Fibroblast of peridontal ligament (primary cell): ENCODE results near the gene SLC13A4.
"Not testable (repeated sequence)": the region's sequence is repeated elsewhere in the genome, so short reads cannot be mapped to it uniquely, and the experiment has no call there.

Source experiments
- DNase-seq: peaks from one replicate; pipeline ENCODE4 v3.0.0-alpha.2; 2010; ENCODE audit errors: extremely low read depth

Gene SLC13A4

GRCh38 chr7:135697276-135698049 is 30.5 kb downstream of the SLC13A4 start:
- DNase-seq = no peak

DNA sequence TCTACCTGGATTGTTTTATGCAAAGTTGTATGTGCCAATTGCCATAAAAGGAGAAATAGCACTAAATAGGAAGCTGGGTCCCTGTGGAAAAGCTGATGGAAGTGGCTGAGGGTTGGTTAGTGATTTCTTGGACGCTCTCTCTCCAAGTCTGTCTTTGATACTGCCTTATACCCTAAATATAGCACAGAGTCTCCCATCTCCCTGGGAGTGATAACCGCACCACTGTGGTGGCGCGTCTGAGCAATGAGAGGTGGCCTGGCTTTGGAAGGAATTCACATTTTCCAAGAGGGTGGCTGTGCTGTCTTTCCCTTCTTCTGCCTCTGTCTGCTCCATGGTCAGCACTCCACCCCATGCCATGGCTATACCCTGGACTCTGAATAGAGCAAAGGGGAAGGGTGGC is 34.4 kb downstream of the SLC13A4 start:
- DNase-seq = no peak

- not testable (repeated sequence) for DNase-seq
Observed at GRCh38 chr7:135692606-135693005, 35.4 kb downstream of the SLC13A4 start.

DNA sequence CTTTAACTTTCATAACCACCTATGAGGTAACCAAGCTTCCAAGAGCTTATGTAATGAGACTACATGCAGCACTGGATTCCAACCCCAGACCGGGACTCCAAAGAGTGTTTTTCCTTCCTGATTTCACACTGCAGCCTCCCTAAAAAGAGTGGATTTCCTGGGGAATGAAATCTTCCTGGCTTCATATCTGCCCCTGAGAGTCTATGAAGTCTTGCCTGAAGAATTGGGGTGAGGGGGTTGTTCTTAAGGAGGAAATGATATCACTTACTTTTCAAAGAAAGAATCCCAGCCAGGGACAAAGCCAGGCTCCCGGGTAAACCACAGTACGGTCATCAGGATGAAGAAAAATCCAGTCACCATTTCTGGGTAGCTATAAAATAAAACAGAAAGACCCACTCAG is 35.9 kb downstream of the SLC13A4 start:
- DNase-seq = no peak

- DNase-seq = peak; percentile 53
Observed at GRCh38 chr7:135690566-135690965, 37.4 kb downstream of the SLC13A4 start.

GRCh38 chr7:135687466-135687865 is 40.5 kb downstream of the SLC13A4 start:
- no peak for DNase-seq

DNA sequence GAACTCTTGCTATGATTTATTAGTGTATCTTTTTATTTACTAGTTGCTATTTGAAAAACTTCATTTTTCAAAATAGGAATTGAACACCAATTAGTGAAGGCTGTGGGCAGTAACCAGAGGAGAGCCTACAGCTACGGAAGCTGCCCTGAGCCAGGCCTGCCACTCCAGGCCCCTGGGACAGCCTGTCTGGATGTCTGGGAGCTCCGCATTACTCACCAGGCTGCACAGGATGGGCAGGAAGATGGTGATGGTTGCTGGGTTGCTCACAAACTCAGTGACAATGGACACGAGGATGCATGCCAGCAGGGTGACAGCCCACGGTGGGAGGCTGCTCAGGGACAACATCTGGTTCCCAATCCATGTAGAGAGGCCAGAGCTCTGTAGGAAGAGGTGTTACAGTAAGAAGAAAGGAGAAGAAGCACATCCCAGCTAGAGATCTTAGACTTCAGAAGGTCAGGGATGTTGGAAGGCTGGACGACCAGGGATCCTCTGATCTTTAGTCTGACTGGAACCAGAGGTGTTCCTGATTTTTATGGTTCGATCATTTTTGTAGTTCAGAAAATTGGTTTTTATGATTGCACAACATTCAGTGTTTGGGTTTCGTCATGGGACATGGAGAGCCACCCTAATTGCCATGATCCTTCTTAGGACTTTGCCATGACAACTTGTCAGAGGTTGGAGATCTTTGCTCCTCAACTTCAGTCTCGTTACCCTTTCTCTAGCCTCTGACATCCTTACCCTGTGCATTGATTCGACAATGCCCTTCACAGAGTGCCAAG is 42.5 kb downstream of the SLC13A4 start:
- no peak for DNase-seq

- no peak for DNase-seq
Observed at GRCh38 chr7:135684699-135685098, 43.3 kb downstream of the SLC13A4 start.

DNA sequence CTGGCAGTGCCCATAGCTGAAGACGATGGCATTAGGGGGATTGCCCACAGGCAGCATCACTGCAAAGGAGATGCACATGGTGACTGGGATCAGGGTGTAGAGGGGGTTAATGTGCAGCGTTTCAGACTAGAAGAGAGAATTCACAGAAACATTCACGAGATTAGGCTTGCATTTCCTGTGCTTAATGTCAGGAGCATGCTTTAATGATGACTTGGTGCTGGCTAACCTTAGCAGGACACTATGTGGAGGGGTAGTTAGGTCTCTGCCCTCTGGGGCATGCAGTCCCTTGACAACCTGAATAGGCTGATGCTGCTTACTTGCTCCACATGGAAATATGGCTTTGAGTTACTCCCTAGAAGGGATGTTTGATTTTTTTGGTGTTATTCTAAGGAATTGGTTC is 43.9 kb downstream of the SLC13A4 start:
- no peak for DNase-seq

DNA sequence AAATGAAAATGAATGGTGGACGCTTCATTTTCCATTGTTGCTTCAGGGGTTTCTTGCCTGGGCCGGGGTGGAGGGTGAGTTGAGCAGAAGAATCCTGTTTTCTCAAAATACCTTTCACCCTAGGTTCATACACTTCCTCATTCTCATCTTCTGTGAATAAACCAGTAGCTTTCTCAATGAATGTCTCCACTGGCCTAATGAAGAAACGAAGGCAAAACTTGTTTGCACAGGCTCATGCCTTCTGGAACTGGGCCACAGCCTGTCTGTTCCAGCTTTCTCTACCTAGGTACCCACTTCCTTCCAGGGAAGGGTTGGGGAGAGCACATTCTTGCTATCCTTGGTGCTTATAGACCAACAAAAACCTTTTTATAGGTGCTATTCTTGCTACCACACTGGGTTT is 44.4 kb downstream of the SLC13A4 start:
- no peak for DNase-seq

GRCh38 chr7:135682191-135682590 is 45.8 kb downstream of the SLC13A4 start:
- DNase-seq = no peak

- no peak for DNase-seq
Observed at GRCh38 chr7:135681762-135682161, 46.2 kb downstream of the SLC13A4 start.

DNA sequence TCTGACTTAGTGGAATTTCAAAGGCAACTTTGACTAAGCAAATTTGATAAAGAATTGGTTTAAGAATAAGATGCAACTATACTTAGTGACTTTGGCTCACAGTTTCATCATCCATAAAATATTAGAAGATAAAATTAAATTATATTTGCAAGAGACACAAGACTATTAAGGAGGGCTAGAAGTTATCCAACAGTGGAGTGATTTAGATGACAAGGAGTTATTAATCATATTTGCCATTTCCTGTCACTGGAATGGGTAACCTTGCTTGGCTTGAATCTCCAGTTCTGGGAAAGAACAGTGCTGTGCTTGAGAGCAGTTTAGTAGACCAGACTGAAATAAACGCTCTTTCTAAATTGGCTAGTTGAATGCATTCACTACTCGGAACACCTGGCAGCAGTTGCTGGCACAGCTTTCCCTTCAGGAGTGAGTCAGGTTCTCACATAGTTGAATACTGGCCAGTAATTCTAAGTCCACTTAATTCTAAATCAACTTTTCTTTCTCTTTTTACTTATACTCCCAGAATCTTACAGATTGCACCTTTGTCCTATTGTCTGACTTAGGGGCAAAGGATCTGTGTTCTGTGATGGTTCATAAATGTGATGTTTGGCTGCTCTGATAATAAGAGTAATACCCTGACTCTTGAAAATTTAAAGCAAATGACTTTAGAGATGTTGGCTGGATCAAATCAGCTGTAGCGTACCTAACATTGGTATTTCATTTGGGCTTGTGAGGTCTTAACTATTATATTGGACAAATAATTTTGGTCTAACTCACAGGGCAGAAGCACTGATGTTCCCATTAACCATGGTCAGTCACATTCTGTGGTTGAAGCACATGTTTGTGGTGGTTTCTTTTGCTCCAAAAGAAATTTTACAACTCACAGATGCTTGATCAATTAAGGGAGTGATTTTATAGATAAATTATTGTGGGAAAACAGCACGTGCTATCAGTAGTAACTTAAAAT is 49.1 kb downstream of the SLC13A4 start:
- peak; percentile 46 for DNase-seq

- DNase-seq = peak; percentile 53
Observed at GRCh38 chr7:135673360-135673706, 54.7 kb downstream of the SLC13A4 start.

- DNase-seq = peak; percentile 88
Observed at GRCh38 chr7:135672560-135673359, 55.2 kb downstream of the SLC13A4 start.

GRCh38 chr7:135670179-135670578 is 57.8 kb downstream of the SLC13A4 start:
- peak; percentile 84 for DNase-seq

DNA sequence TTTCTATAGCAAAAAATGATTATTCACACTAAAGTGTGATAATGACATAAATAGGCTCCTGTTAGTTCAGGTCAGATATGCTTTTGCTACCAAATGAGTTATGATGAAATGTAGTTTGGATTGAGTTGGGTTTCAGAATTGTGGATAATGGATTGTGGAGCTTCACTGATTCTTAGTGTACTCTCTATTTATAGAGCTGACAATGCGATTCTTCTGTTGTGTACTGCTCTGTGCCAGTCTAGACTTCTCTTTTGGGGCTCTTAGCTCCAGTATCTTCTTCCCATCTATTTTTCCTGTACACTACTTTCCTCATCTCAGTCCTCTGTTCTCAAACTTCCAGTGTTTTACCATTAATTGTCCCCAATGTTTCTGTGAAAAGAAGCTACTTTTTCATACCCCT is 58.2 kb downstream of the SLC13A4 start:
- no peak for DNase-seq

GRCh38 chr7:135668852-135669395 is 59.1 kb downstream of the SLC13A4 start:
- not testable (repeated sequence) for DNase-seq

DNA sequence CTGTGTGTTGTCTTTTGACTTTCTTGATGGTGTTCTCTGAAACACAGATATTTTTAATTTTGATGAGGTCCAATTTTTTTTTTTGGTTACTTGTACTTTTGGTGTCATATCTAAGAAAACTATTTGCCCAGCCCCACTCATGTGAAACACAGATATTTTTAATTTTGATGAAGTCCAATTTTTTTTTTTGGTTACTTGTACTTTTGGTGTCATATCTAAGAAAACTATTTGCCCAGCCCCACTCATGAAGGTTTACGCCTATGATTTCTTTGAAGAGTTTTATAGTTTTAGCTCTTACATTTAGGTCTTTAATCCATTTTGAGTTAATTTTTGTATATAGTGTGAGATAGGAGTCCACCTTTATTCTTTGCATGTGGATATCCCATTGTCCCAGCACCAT is 60.4 kb downstream of the SLC13A4 start:
- DNase-seq = not testable (repeated sequence)

DNA sequence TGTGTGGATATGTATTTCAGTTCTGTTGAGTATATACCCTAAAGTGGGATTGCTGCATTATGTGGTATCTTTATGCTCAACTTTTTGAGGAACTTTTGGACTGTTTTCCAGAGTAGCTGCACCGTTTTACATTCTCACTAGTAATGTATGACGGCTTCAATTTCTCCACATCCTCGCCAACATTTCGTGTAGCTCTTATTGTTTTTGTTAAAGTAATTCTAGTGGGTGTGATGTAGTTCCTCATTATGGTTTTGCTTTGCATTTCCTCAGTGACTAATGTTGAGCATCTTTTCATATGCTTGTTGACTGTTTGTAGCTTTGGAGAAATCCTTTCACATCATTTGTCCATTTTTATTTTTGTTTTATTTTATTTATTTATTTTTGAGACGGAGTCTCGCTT is 61.1 kb downstream of the SLC13A4 start:
- no peak for DNase-seq

DNA sequence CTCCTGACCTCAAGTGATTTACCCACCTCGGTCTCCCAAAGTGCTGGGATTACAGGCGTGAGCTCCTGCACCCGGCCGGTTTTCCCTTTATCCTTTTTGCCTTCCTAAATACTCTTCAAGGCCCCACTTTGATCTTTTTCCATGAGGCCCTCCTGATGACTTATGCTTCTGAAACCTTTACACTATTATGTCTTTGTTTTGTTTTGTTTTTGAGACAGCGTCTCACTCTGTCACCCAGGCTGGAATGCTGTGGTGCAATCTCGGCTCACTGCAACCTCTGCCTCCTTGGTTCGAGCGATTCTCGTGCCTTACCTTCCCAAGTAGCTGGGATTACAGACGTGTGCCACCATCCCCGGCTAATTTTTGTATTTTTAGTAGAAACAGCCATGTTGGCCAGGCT is 61.8 kb downstream of the SLC13A4 start:
- DNase-seq = no peak
